Stimulated activated CD4-positive, alpha-beta T cell treated with anti-CD3 and anti-CD28 coated beads, TNF-alpha, amount 100 ng/mL, for 4 hours (primary cell): ENCODE data around the gene ARFGAP1.
A peak's percentile ranks its signal among the peaks of the same experiment; 100 is the strongest.

Experiments
- DNase-seq, 3 experiments: peaks; one replicate each; pipeline ENCODE4 v3.0.0-alpha.2; 2020; ENCODE audit warnings: low read depth in 3 of 3

Gene ARFGAP1

DNA sequence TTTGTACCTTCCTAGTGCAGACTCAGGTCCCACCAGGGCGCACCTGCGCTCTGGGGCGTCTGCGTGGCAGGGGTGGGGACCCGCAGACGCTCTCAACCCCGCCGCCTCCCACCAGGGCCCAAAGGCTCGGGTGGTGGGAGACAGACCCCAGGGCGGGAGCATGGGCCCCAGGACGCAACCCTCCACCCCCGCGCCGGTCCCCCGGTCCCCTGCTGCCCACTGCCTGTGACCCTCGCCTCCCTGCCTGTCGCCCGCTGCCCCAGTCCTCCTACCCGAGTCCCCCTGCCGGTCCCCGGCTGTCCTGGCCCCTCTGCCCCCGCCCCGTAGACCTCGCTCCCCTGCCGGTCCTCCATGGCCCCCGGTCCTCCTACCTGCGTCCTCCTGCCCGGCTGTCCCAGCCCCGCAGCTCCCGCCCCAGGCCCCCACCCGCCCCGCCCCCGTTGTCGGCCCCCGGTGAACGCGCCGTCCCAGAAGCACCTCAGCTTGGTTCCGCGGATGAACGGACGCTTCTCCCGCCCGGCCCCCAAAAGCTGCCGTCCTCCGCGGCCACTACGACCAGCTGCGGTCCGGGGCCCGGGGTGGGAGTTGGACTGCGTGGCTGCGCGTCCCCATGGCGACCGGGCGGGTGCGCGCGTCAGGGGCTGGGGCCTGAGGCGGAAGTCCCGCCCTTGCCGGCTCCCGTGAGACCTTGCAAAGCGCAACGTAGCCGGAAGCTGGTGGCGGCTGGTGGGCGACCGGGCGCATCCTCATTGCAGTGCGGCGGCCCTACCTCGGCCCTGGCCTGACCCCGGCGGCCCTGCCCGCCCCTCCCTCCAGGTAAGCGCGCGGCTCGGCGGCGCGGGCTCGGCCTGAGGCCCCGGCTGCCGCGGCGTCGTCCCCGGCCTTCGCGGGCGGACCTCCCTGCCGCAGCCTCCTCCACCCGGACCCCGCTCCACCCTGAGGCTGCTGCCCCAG lies at the start of gene ARFGAP1:
Gene ARFGAP1 (plus strand): TSS at position 709 of the 954 bp plus-strand sequence. CDS start 2,768 bp downstream, outside the sequence.
- peak; percentile 76 to 87 (median 78) for DNase-seq

DNA sequence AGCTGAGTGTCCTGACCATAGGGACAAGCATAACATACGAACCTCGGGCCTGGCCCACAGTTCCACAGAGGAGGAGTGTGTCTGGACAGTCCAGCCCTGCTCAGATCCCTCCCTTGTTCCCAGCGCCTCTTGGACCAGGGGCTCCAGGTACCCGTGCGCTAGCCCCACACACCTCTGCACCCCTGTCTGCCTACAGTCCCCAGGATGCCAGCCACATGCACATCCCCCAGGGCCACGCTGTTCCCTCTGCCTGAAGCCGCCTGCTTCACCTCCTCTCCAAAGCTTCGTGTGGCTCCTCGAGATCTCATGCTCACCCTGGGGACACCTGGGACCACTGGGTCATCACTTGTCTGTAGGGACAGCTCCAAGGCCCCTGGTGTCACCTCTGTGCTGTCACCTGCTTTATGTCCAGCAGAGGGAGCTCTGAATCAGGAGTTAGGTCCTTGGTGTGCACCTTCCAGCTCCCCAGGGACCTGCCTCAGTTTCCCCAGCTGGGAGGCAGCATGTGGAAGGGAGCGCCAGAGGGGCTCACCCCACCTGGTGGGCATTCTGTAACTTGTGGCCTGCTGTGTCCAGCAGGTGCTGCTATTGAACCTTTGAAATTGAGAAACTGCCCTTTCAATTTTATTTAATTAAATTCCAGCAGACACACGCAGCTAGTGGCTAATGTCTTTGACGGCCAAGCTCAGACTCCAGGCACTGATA lies 49.3 kb upstream of the ARFGAP1 start:
- peak in 1 of 3 experiments; percentile 21 for DNase-seq

DNA sequence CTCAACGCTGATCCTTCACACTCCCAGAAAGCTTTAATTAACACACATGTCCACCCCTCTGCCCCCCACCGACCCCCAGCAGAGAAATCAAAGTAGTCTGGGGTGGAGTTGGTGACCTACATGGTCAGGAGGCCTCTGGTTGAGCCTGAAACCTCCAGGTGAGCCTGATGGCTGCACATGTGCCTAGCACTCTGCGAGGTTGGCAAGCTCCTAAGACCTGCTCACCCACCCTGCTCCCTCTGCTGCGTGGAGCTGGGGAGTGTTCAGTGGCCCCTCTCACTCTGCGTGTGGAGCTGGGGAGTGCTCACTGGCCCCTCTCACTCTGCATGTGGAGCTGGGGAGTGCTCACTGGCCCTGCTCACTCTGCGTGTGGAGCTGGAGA lies 48.8 kb upstream of the ARFGAP1 start:
- no peak for DNase-seq

DNA sequence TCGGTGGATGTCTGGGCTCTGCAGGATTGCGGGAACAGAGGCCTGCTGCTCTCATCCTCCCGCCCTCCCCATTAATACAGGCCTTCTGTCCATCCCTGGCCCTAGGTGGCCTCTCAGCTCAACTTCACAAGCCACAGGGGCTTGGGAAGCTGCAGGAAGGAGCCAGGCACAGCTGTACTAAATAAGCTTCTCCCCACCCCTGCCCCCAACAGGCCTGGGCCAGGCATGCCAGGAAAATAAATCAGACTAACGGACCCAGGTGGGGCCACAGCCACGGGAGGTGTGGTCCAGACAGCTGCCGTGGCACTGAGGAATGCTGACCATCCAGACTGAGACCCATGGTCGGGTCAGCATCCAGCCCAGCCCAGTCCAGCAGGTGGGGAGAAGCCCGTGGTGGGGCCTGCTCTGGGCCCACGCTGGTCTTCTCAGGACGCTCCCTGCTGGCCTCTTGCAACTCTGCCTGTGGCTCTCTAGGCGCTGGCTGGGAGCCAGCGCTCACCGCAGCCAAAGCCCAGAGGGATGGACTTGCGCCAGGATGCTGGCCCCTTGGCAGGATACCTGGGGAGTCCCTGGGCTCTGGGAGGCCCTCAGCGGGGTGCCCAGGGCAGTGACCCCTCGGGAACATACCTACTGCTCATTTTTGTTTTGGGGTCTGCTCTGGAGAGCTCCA lies 48.1 kb upstream of the ARFGAP1 start:
- DNase-seq, result no peak

DNA sequence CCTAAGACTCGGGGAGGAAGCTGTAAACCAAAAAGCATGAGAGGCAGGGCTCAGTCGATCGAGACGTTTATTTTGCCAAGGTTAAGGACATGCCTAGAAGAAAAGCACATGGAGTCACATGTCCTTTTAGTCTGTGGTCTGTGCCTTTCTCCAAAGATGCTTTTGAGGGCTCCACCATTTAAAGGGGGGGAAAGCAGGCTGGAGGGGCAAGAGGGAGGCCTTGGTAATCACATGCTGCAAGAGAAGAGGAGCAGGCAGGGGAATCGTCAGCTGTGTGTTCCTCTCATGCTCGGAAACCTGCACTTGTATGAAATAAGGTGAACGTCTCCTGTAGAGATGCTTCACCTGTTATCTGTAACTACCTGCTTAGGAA lies 47.5 kb upstream of the ARFGAP1 start:
- no peak for DNase-seq

DNA sequence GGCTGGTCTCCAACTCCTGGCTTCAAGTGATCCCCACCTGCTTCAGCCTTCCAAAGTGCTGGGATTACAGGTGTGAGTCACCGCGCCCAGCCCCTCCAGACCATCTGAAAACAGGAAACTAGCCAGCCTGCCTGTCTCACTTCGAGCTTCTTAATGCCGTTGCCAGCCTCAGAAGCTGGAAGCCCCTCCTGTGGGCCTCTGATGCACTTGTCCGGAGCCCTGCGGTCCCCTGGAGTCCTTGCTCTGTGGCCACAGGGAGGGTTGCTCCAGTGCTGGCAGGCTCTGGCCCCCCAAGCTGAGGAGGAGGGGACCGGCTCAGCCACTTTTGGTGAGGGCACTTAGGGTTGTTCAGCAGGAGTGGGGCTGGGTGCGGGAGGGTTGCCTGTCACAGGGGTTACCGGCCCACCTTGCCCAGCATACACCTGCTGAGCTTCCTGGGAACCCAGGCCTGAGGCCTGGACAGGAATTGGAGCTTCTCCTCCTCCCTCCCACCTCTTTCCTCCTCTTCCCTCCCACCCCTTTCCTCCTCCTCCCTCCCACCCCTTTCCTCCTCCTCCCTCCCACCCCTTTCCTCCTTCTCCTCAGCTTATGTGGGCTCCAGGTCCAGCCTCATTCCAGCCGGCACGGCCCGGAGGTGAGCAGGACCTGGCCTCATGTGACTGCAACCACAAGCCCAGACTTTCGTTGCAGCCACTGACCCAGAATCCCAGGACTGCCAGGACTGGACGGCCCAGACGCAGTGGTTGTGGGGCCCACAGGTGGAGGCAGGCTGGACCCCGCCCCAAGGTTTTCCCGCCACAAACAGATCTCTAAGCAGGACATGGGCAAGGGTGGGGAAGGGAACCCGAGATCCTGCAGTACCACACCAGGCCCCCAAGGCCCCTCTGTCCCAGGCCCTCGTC lies 46.3 kb upstream of the ARFGAP1 start:
- DNase-seq, result no peak

DNA sequence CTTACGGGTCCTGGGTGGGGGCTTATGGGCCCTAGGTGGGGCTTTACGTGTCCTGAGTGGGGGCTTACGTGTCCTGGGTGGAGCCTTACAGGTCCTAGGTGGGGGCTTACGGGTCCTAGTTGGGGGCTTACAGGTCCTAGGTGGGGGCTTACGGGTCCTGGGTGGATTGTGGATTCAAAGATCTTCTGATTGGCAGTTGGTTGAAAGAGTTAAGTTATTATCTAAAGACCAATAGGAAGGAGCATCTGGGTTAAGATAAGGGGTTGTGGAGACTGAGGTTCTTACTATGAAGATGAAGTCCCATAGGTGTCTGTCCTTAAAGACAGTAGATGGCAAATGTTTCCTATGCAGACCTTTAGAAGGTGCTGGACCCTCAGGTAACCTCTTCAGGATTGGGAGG lies 45.4 kb upstream of the ARFGAP1 start:
- no peak for DNase-seq

DNA sequence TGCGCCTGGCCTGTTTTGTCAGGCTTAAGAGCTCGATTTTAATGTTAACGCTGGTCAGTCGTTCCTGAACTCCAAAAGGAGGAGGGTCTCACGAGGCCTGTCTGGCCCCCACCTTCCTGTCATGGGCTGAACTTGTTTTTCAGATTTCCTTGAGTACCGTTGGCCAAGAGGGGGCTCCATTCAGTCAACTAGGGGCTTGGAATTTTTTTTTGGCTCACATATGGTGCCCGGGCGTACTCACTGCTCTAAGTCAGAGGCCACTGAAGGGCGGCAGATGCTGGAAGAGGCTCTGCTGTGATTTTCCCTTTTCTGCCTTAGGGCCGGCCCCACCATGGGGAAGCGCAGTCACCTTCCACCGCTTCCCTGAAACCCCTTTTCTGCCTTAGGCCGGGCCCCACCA lies 43.8 kb upstream of the ARFGAP1 start:
- DNase-seq, result no peak

DNA sequence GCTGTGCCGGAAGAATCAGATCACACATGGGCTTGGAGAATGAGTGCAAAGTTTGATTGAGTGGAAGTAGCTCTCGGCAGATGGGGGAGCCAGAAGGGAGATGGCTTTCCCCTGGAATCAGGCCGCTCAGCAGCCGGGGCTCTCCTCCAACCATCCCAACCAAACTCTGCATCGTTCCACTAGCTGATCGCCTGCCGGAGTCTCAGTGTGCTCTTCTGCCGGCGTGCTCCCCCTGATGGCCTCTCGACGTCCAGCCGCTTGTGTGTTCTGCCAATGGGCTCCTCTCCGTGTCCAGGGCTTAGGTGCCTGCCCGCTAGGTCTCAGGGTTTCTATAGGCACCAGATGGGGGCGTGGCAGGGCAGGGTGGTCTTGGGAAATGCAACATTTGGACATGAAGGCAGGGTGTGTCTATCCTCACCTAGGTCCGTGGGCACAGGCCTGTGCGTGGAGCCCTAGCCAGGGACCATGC lies 41.8 kb upstream of the ARFGAP1 start:
- DNase-seq, result no peak

DNA sequence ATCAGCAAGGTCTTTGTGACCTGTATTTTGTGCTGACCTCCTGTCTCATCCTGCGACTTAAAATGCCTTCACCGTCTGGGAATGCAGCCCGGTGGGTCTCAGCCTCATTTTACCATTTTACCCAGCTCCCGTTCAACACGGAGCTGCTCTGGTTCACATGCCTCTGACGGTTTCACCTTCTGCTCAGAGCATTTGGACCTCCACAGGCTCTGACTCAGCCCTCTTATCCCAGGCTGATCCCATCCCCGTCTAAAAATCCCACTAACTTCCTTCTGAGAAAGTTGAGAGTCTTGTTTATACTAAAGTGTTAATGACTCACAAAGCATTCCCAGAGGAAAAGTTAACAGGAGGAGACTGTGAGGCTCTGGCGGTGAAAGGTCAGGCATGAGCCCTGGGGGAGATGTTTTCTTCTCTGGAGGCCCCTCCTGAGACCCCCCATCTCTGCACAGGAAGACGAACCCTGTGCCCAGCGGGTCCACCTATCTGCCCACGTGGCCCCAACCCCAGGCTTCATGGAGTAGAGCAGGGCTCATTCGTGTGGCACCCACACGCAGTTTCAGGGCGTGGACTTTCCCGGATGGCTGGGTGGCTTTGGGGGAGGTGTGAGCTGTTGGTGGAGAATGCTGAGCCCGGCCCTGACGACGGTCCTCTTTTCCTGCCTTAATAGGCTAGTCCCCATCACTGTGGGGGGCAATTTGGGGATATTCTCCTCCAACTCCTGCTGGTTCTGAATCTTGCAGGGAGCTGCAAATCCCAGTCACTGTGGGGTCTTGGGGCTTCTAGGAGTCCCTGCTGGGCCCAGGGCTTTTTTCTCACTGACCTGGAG lies 40.2 kb upstream of the ARFGAP1 start:
- DNase-seq, result no peak

DNA sequence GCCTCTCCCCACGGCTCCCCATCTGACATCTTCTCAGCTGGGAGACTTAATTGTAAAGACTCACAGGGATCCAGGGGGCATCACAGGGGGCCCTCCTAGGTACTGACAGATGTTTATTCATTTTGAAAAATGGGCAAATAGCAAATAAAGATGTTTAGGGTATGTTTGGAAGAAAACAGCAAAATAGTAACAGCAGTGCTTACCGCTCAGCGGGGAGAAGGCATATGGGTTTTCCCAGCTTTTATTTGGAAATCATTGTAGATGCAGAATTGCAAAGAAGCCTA lies 39.6 kb upstream of the ARFGAP1 start:
- DNase-seq, result no peak

DNA sequence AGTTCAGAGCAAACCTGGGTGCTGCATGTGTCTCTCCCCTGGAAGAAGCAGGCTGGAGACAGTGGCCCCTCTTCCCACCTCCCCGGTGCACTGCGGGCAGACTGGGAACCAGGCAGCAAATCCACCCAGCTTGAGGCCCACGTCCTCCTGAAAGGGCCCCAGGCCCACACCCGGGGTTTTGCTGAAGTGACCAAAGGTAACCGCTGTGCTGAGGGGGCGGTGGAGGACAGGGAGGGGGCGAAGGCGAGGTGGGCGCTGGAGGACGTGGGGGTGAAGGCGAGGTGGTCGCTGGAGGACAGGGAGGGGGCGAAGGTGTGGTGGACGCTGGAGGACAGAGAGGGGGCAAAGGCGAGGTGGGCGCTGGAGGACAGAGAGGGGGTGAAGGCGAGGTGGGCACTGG lies 38.7 kb upstream of the ARFGAP1 start:
- DNase-seq, result no peak

DNA sequence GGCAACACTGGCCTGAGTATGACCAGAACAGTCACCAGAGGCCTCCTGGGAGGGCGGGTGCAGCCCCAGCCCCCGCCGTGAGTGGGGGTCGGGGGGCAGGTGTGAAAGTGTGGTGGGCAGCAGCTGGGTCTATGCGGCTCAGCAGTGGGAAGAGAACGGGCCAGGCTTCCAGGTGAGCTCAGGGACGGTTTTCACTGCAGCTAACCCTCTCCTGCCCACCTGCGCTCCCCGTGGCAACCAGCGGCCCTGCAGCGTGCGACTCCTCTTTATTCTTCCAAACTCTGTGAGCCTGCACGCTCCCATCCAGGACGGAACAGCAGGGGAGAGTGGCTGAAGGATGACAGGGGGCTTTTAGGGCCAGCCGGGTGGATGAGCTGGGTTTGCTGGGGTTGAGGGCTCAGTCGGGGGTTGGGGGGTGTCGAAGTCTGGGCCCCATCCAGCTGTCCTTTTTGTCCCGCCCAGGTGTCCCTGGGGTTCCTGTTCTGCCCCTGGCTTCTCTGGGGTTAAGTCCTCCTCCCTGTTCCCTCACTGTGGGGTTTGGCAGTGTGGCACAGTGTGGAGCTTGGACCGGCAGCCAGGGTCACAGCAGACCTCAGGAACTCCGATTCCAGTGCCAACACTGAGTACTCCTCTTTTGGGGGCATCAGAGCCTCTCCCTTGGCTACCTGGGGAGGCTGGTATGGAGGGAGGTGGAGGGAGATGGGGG lies 37.8 kb upstream of the ARFGAP1 start:
- DNase-seq, result no peak

DNA sequence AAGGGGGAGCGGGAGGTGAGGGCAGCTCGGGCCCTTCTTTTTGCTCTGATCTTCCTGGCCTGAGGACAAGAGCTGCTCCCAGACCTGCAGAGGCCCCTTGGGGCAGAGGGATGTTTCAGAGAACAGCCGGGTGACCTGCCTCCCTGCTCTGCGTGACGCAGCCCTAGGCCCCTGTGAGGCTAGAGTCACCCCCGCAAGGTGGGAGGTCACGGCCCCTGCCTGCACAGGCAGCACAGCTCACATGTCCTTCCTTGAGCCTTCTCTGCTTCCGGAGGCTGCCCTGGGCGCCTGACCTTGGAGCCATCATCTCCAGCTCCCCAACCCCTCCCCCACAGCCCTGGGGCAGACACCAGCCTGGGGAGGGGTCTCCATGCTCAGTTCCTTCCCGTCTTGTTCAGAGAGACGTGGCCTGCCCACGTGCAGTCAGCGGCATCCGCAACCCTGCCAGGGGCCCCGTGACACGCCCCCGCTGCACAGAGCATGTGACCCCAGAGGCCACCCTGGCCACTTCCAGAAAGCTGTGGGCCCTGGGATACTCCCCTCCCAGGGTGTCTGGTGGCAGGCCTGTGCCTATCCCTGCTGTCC lies 37.1 kb upstream of the ARFGAP1 start, which contains the start of gene BIRC7:
Gene BIRC7 (plus strand): TSS at position 507 of the 585 bp plus-strand sequence. CDS start 192 bp downstream, outside the sequence.
- no peak for DNase-seq

DNA sequence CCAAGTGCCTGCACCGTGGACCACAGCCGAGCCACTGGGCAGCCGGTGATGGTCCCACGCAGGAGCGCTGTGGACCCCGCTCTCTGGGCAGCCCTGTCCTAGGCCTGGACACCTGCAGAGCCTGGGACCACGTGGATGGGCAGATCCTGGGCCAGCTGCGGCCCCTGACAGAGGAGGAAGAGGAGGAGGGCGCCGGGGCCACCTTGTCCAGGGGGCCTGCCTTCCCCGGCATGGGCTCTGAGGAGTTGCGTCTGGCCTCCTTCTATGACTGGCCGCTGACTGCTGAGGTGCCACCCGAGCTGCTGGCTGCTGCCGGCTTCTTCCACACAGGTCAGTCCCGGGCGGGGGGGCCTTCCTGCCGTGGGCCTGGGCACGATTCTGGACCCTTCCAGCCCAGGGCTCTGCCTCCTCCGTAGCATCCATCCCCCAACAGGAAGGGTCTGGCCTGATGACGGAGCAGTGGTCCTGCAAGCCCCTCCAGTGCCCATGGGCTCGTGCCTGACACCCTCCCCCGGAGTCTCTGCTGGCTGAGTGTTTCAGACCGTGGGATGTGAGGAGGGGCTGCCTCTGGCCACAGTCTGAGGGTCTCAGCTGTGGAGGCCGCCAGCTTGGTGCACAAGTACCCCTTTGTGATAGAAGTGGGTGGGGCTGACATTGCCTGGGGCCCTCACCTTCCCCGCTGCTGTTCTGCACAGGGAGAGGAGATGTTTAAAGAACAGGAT lies 36.3 kb upstream of the ARFGAP1 start:
- DNase-seq, result no peak

DNA sequence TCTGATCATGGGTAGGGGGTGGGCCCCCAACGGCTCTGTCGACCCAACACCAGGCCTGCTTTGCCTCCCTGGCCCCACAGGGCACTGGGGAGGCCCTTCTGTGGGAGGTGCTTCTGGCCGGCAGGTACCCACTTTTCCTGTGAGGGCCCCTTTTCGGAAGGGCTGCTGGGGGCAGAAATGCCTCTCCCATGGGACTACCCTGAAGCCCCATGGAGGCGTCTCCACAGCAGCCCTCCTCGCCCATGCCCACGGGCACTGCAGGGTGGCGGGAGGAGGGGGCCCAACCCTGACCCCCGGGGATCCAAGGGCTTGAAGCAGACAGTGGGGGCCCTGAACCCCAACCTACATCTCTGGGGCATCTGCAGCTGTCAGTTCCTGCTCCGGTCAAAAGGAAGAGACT lies 34.6 kb upstream of the ARFGAP1 start:
- no peak for DNase-seq

DNA sequence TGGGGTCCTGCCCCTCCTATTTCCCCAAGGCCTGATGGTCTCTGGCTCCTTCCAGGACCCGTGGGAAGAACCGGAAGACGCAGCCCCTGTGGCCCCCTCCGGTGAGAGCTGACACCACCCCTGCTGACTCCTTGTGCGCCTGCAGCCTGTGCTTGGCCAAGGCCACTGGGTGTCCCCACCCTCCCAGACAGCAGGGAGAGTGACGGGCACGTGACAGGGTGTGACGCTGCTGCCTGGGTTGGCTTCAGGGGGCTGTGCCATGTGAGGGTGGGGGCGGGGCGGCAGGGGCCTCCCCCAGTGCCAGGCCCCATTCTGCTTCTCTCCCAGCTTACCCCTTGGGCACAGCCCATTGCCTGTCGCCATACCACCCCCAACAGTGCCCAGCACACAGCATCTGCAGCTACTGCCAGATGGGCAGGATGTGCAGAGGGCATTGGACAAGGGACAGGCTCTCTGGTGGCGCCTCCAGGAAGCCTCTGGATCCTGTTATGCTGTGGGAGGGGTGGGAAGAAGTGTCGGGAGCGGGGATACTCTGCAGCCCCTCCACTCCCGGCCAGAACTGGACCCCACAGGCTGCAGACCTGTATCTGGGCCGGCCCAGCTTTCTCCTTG lies 34.0 kb upstream of the ARFGAP1 start:
- DNase-seq, result no peak

DNA sequence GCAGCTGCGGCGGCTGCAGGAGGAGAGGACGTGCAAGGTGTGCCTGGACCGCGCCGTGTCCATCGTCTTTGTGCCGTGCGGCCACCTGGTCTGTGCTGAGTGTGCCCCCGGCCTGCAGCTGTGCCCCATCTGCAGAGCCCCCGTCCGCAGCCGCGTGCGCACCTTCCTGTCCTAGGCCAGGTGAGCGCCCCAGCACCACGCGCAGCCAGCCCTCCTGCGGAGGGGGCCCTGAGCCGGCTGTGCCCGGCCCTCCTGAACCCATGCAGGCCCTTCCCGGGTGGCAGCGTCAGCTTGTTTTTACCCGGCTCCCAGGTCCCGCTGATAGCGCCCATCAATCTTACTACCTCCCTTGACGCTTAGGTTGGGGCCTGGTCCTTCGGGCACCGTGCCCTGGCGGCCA lies 33.2 kb upstream of the ARFGAP1 start:
- no peak for DNase-seq
